Epithelial cell of proximal tubule (primary cell): ENCODE data around the gene CENPA. TPM values are rescaled to one million over a fixed set of nuclear protein-coding genes. Genes with fewer than 3 reads are reported as not detected.
"Not testable (repeated sequence)": the region's sequence is repeated elsewhere in the genome, so short reads cannot be mapped to it uniquely, and the experiment has no call there.

Experiments used
- DNase-seq: peaks from one replicate; pipeline ENCODE4 v3.0.0-alpha.2; 2011; ENCODE audit warnings: low read depth
- H3K4me3 ChIP-seq: 2 replicates; pipeline ENCODE4 v1.5.1; 2011; ENCODE audit warnings: low read depth, mild to moderate bottlenecking, low read length
- CTCF ChIP-seq: conservative IDR thresholded peaks from 2 replicates; pipeline ENCODE4 v1.5.1; 2012; ENCODE audit warnings: low read depth, mild to moderate bottlenecking, low read length
- total RNA-seq: library from RNA; depleted of rRNA; stranded (reverse); fragments of >200 nt; gene quantifications from 2 replicates; pipeline ENCODE4 v1.2.3, GENCODE V29; 2015

CENPA gene
- total RNA-seq, 1 donor from 2014 or later = 24.4 TPM

GRCh38 chr2:26742048-26742770, 43.6 kb upstream of the CENPA start:
- no peak for TF ChIP-seq CTCF

GRCh38 chr2:26743852-26744251, 42.0 kb upstream of the CENPA start:
- TF ChIP-seq CTCF = no peak
- no peak for DNase-seq
- H3K4me3 ChIP-seq = no peak overlapping the region

More at GRCh38 chr2:26742048-26742770, 43.6 kb upstream of the CENPA start:
- no peak for DNase-seq
- no peak overlapping the region for H3K4me3 ChIP-seq

GRCh38 chr2:26744953-26745352, 40.9 kb upstream of the CENPA start:
- no peak overlapping the region for H3K4me3 ChIP-seq
- TF ChIP-seq CTCF = no peak
- DNase-seq = no peak

- H3K4me3 ChIP-seq = no peak overlapping the region
- DNase-seq = no peak
- peak; percentile 95 for TF ChIP-seq CTCF
Measured at GRCh38 chr2:26745609-26746327, 40.1 kb upstream of the CENPA start.

GRCh38 chr2:26746934-26747333, 38.9 kb upstream of the CENPA start:
- DNase-seq = no peak
- no peak overlapping the region for H3K4me3 ChIP-seq
- no peak for TF ChIP-seq CTCF

- not testable (repeated sequence) for DNase-seq, H3K4me3 ChIP-seq
Measured at GRCh38 chr2:26749787-26750420, 36.0 kb upstream of the CENPA start.

- H3K4me3 ChIP-seq, DNase-seq: not testable (repeated sequence)
Measured at GRCh38 chr2:26750467-26750866, 35.4 kb upstream of the CENPA start.
